Iris pigment epithelial cell (primary cell): ENCODE measurements around the gene RHBDD1.

Experiments
- DNase-seq: peaks from one replicate; pipeline ENCODE4 v3.0.0-alpha.2; 2011; ENCODE audit warnings: low read depth

RHBDD1 gene, protein sequence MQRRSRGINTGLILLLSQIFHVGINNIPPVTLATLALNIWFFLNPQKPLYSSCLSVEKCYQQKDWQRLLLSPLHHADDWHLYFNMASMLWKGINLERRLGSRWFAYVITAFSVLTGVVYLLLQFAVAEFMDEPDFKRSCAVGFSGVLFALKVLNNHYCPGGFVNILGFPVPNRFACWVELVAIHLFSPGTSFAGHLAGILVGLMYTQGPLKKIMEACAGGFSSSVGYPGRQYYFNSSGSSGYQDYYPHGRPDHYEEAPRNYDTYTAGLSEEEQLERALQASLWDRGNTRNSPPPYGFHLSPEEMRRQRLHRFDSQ

DNA sequence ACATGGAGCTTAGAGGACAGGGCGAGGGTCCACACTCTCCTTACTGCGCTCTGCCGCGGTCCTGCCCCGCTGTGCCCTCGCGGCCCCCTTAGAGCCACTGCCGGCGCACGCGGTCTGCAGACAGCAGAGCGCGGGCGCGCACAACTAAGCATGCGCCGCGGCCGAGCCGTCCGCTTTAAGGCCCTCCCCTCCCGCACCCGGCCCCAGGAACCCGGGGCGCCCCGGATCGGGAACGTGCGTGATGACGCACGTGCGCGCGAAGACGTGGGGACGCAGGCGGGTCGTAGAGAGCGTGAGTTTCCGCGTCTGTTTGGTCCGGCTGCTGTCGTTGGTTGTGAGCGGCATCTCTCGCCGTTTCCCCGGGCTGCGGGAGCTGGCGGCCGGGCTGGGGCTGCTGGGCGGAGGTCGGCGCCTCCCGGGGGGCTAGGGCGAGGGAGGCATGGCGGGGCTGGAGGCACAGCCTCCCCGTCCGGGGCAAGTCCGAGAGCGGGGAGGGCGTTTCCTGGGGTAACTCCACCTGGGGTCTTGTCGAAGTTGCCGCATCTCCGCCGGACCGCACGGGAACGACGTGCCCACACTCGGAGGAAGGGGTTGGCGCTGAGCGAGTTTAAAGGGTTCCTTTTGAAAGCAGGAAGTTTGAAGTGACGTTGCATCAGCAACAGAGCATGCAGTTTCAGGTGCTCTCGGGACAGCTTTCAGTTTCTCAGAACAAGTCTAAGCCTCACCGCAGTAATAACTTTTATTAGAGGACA is at the start of gene RHBDD1:
TSS of gene RHBDD1 (plus strand) at position 259 of the 752 bp plus-strand sequence. CDS start 28,640 bp downstream, outside the sequence.
- peak; percentile 97 for DNase-seq

DNA sequence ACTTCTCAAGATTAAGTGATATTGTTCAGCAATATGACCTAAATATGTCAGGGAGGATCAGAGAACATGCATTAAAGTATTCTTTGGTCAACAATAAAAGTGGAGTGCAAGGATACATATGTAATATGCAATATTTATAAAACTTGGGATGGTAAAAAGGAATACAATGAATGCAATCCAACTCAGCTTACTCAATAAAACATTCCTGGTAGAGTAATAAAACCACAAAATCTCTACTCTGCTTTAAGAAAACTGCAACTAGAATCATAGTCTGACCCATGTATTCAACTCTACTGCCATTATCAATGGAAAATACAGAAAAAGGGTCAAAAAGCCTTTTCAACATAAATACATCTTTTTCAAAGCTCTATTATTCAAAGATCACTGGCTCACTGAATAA is 47.8 kb upstream of the RHBDD1 start:
- DNase-seq, result no peak

DNA sequence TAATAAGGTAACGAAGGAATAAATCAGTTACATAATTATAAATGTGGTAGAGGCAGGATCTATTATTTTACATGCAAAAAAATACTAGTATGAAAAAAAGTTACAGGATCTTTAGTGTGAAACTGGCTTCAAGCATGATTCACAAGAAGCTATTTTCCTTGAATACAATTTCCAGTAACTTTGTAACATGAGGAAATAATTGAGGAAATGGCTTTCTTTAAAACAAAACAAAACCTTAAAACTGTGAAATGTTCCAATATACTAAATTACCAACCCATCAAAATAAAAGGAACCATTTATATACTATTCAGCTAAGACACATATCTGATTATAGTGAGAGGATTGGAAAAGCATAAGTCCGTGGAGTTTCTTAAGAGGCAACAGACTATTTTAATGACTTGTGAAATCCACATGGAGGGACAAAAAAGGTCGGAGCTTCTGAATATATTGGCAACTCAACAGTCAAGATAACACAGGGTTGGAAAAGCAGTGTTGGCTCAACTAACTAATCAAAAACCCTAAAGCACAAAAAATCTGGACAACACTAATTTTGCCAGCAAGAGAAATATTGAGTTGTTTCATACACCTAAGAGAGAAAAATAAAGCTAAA is 46.9 kb upstream of the RHBDD1 start:
- DNase-seq, result no peak

DNA sequence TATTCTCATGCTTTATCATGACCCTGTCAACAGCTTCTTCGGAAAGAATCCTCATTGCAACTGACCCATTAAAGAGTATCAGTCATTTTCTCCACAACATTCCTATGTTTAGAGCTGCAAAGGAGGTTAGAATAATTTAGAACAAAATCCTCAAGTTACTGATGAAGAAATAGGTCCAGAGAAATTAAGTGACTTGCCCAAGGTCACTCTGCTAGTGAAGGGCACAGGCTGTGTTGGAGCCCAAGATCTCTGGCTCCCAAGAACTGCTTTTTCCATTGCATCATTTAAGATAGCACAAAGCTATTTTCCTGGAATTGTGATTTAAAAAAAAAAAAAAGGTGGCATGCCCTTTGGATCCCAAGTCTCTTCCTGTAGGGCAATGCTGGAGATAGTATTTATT is 45.8 kb upstream of the RHBDD1 start:
- no peak for DNase-seq

DNA sequence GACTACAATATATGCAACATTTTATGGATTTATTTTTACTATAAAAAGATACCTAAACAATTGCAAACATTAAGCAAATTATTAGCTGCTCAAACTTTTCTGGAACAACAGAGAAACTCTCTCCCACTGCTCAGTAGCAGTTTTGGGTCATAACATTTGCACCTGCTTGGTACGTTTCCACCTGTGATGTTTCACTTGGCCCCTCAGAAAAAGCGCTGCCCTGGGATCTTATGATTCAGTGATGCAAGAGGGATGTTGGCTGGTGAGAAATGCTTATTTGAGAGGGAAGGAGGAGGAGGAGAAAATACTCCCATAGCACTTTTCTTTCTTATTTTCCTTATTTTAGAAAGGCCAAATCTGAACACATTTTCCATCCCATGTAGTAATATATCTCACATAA is 45.4 kb upstream of the RHBDD1 start:
- no peak for DNase-seq

DNA sequence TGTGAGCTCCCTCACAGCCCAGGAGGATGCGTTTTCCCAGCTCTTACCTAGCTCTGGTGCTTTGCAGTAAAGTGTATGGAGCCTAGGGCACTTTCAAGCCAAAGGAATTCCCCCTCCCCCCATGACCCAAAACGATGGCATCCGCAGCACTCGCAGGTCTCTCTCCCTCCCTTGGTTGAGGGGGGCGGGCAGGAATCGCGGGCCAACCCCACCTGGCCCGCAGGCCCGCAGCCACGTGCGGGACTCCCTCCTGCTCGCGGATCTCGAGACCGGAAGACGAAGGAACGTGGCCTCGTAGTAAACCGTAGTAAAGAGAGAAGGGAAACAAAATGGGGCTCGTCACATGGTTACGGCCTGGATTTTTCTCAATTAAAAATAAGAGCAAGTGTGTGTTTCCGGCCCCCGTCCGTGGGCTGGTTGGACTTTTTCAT is 44.8 kb upstream of the RHBDD1 start:
- peak; percentile 80 for DNase-seq

DNA sequence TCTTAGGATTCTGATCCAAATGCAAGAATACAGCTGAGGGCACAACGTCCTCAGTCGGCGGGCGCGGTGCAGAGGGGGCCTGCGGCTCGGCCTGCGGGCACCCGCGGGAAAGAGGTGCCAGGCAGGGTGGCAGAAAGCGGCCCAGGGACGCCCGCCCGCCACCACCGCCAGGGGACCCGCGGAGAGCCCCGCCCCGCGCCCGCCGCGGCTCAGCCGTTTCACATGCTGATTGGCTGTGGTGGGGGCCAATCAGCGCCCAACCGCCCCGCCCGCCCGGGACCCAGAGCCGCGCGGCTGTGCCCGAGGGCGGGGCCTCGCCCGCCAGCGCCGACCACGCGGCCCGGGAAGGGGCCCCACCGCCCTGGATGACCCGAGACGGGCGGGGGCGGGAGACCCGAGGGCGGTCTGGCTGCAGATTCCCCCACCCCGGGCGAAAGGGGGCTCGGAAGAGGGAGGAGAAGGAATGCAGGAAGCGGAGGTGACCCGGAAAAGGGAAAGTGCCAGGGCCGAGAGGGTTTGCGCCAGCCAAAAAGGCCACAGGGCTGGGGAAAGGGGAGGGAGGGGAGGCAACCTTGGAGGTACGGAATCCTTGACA is 44.3 kb upstream of the RHBDD1 start:
- peak; percentile 88 for DNase-seq

DNA sequence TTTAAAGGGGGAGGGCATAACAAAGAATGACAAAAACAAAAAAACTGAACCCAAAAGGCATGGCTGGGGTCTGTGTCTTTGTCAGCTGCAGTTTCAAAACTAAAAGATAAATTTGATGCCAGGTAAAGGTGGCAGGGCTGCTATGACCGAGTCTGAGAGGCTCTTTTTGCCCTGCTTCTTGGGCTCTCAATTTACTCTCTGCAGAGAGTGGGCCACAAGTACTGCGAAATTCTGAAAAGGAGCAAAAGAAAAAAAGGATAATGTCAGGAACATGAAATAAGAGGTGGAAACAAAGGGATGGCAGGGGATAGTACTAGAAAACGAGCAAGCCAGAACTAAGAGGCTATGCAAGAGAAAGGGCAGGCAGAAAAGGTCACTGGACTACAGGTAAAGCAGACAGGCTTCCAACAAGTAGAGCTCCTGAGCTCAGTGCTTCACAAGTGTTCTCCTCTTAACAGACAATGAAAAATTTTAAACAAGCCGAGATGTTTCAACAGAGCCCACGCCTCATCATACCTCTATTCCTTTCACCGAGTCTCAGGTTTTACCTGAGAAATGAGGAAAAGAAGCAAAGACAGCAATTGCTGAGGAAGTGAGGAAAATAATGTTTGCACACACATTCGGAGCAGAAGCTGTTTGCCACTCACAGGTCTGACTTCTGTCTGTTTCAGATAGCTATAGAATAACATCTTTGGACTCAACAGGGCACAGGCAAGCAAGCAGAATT is 43.5 kb upstream of the RHBDD1 start:
- no peak for DNase-seq

DNA sequence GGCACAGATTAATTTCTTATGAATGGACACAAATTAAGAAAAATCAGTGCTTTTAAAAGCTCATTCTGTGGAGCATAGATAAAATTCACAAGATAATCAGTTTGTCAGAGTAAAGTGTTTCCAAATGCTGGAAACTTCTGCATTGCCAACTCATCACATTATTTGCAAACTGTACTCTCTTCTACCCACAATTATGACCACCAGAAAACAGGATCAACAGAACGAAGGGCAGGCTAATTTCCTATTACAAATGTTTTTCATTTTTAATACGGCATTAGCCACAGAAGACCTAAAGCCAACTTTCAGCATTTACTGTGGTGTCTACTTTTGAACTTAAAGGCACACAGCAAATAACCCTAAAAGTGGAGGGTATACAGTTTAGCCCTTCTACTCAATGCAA is 42.2 kb upstream of the RHBDD1 start:
- DNase-seq, result no peak

DNA sequence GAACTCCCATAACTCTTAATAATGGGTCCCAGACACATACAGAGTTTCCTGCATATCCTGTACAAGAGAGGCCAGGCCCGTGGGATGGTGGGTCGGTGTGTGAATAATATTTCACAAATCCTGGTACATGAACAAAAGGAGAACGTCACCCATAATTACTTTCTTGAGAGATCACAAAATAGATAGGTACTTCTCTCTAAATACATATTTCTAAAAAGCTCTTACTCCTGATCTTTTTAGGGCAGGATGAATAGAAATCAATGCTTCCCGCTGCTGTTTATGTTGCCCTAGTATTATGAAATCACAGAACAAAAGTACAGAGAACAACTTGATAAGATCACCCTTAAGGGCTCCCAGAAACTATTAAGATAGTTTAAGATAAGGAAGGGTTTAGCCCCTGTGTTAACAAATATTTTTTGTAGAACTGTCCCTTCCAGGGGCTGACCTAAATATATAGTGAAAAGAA is 41.6 kb upstream of the RHBDD1 start:
- no peak for DNase-seq

DNA sequence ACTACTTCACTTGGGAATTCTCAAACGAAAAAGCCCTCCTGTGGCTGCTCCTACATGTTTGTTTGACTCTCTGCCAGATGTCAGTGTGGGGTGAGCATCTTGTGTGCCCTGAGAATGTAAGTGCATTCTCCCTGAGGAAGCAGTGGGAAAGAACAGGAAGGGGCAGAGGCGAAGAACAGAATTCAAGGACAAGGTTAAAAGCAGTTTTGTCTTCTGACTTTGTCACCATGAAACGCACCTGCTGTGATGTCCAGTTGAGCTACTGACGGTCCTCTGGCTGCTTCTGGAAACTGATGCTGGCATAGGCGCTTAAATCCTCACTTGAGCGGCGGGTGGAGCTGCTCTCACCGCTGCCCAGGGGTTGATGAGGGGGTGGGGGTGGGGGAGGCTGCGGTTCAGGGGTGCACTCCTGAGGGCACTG is 41.1 kb upstream of the RHBDD1 start:
- peak; percentile 78 for DNase-seq

DNA sequence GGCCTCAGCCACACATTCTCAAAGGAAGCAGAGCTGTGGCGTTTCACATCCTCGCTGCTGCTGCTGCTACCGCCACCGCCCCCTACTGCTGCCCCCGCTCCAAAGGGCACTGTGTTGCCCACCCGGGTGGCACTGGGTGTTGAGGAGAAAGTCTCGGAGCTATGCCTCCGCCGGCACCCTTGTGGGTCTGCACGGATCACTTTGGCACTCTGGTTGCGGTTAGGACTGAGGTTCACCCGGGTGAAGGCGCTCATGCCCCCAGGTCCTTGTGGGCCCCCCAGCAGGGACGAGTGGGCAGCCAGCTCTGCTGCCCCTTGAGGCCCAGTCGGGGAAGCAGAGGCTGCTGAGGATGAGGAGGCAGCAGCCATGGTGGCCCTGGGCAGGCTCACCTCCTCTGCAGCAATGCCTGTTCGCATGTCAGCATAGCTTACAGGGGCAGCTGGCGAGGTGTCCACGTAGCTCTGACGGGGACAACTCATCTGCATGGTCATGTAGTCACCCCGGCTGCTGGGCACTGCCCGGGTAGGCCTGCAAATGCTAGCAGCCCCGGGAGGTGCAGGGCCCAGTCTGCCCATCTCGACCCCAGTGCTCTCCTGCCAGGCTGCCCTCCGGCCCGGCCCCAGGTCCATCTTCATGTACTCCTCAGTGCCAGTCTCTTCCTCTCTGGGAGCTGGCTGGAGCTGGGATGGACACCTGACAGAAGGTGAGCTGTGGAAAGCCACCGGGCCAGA is 40.4 kb upstream of the RHBDD1 start:
- no peak for DNase-seq

DNA sequence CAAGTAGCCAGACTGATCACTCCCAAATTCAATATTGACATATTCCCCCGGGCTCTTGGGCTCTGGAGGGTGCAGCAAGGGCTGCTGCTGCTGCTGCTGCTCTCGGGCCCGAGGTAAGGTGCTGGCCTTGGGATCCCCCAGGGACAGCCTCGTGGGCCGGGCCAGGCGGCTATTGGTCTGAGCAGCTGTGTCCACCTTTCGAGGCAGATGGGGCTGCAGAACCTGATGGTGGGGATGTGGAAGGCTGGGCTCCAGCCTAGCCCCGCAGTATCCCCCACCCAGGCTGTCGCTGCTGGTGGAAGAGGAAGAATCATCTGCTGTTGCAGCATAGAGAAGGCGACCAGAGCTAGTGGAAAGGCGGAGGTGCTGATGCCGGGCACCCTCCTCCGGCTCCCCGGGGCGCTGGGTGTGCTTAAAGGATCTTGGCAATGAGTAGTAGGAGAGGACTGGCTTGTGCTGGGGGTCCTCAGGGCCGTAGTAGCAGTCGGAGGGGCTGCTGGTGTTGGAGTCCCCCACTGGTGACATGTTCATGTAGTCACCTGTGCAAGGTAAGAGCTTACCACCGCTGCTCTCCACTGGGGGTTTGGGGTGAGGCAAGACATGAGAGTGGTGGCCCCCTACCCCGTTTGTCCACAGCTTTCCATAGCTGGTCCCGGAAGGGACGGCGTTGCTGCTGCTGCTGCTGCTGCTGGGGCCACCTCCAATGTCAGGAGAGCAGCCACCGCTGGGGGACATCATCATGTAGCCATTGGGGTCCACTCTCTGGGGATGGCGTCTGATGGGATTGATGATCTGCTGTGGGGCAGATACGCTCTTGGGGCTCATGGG is 39.6 kb upstream of the RHBDD1 start:
- no peak for DNase-seq

DNA sequence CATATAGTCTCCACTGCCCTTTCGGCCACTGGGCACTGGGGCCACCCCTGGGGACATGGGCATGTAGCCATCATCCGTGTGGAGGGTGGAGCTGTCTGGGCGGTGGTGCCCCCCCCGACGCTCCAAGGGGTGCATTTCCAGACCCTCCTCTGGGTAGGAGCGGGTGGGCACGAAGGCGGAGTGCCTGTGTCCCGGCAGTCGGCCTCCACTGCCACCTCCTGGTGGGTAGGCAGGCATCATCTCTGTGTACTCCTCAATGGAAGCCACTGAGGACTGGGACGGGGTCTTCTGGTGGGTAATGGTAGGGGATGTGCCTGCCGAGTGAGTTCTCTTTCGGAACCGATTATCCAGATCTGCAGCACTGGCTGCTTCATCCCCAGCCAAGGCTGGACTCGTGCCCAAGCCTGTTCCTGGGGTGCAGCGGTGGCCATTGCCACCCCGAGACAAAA is 39.0 kb upstream of the RHBDD1 start:
- DNase-seq, result no peak

DNA sequence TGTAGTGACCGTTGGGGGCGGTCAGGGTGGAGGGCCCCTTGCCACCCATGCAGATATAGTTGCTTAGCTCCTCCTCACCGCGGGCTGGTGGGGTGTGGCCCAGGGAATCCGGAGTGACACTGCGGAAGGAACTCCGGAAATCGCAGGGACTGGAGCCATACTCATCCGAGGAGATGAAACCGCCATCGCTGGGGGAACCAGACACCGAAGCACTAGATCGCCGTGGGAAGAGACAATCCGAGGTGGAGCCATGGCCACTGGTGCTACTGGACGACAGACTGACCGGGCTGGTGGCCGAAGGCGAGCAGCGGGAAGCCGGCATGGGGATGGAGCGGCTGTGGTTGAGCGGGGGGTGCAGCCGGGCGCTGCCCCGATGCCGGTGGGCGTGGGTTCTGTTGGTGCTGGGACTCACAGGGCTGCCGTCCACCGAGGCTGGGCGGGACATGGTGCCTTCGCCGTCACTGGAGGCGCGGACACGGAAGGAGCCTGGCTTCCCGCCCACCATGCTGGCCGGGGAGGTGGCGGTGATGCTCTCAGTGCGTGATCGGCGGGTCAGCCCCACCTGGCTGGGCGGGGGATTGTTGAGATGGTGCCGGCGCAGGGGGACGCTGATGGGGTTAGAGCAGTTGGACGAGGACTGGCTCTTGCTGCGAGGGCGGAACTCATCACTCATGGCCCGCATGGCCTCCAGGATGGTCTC is 38.4 kb upstream of the RHBDD1 start:
- DNase-seq, result no peak

DNA sequence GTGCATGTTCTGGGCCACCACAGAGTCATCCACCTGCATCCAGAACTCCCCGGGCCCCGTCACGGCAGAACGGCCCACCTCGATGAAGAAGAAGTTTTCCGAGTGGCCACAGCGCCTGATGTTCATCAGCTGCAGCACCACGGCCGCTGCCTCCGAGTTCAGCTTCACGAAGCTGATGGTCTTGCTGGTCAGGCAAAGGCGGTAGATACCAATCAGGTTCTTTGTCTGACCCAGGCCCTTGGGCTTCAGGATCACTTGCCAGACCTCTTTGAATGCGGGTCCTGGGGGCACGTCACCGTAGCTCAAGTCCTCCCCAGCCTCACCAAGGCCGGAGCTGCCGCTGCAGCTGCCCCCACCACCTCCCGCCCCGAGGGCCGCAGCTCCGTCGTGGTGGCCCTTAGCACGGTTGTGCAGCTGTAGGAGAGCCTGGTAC is 37.8 kb upstream of the RHBDD1 start:
- DNase-seq, result no peak

DNA sequence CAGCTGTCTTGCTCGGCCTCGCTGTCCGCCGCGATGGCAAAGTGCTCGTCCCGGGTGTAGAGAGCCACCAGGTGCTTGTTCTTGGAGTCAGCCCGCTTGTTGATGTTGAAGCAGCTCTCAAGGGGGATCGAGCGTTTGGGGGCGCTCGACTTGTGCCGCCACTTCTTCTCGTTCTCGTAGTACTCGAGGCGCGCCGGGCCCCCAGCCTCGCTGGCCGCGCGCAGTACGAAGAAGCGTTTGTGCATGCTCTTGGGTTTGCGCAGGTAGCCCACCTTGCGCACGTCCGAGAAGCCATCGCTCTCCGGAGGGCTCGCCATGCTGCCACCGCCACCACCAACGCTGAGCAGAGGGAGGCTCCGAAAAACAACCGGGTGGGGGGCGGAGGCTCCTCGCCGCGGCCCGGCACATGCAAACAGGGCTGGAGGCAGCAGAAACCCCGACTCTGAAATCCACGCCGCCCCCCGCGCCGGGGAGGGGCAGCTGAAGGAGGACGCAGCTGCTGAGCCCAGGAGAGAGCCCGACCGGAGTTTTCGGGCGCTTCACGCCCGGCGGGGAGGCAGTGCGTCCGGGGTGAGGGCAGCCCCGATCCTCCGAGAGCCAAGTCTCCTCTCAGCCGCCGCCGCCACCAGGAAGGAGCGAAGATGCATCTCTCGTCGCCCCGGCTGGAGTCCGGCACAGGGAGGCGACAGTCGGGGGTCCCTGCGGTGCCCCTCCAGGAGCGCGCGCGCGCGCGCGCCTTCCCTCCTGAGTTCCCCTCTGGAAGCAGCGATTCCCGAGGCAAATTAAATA is 37.2 kb upstream of the RHBDD1 start:
- peak; percentile 70 for DNase-seq

DNA sequence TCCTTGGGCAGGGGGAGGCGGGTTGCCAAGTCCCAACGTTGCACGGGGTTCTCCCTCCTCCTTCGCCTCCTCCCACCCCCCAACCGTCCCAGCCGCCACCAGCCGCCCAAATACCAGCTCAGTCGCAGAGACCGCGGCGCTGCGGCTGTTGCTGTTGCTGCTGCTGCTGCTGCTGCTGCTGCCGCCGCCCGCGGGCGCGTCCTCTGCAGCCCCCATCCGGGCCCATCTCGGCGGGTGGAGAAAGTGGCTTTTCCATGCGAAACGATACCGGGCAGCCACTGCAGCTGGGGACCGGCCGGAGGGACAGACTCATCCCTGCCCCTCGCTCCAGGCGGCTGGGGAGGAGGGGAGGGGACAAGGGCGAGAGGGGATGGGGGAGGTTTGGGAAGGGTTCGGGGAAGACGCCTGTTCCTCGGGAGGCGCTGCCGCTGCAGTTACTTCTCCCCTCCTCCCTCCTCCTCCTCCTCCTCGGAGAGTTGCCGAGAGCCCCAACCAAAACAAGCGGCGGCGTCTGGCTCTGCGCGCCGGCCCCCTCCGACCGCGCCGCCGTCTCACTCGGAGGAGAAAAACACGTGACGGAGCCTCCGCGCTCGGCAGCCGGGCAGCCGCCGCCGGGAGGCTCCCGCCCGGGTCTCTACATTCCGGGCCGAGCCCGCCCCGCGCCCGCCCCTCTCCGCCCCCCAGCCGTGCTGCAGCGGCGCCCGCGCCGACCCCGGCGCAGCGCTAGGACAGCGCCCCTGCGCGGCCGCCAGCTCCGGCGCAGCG is 36.5 kb upstream of the RHBDD1 start, which contains the start of gene IRS1:
TSS of gene IRS1 (minus strand) at position 610 of the 765 bp plus-strand sequence. CDS start 1,082 bp downstream, outside the sequence.
- peak; percentile 88 for DNase-seq
